H1 (cell line): ENCODE results near the gene EDEM1. TPM values are rescaled to one million over a fixed set of nuclear protein-coding genes. Genes with fewer than 3 reads are reported as not detected.

Experiments used
- ATF3 ChIP-seq: IDR thresholded peaks from 2 replicates; pipeline ENCODE4 v1.6.1; 2011; ENCODE audit warnings: low read depth, mild to moderate bottlenecking, low read length; ENCODE audit not compliant: insufficient read depth
- CEBPB ChIP-seq: IDR thresholded peaks from 2 replicates; pipeline ENCODE4 v1.6.1; 2012; ENCODE audit warnings: low read depth, low read length
- CHD7 ChIP-seq: fragments of 300-600 bp; sonication (generic); IDR thresholded peaks from 2 replicates; pipeline ENCODE4 v1.7.1; 2012; ENCODE audit warnings: low read length, moderate library complexity, mild to moderate bottlenecking, inconsistent platforms; ENCODE audit not compliant: insufficient replicate concordance
- CTCF ChIP-seq, 3 experiments: IDR thresholded peaks; 1 replicate in 2 of 3; 2 replicates in 1 of 3; pipeline versions ENCODE4 v1.5.1 to v1.6.1; 2011; ENCODE audit warnings: low read length in 3 of 3, mild to moderate bottlenecking in 3 of 3, inconsistent platforms in 2 of 3, low read depth in 1 of 3, moderate library complexity in 1 of 3; ENCODE audit not compliant: insufficient read depth in 1 of 3; ENCODE audit errors: control extremely low read depth in 1 of 3
- KDM5A ChIP-seq: fragments of 200-600 bp; IDR thresholded peaks from 2 replicates; pipeline ENCODE4 v1.7.1; 2012; ENCODE audit warnings: mild to moderate bottlenecking, low read length, inconsistent platforms, mixed read lengths
- RBBP5 ChIP-seq: IDR thresholded peaks from 2 replicates; pipeline ENCODE4 v1.7.1; 2012; ENCODE audit warnings: low read depth, mild to moderate bottlenecking, inconsistent platforms, low read length, moderate library complexity, borderline replicate concordance
- polyA plus RNA-seq, 7 experiments: library from polyadenylated mRNA; depleted of rRNA in 3 of 7; stranded (reverse) in 5 of 7; unstranded in 2 of 7; fragments of >200 nt in 5 of 7; fragments of 200-250 nt in 2 of 7; gene quantifications; 1 replicate in 5 of 7; 2 replicates in 1 of 7; 4 replicates in 1 of 7; pipeline versions ENCODE4 v1.2.1 to v1.2.3, GENCODE V29; 2011 to 2013; ENCODE audit warnings: missing spikeins in 2 of 7, mixed read lengths in 2 of 7
- total RNA-seq: library from RNA; stranded (reverse); fragmentation: NEBNext Ultra II Directional; extraction: Animal tissue kit (Norgen Biotek cat#: 25700); gene quantifications from 2 replicates; pipeline ENCODE4 v1.2.1, GENCODE V29; 2021

The EDEM1 gene
- total and polyA plus RNA-seq, 2 of the 8 experiments (the other 6 are each of a cell fraction or from before 2014, with no cell fraction given) = 4.8 to 16.4 TPM

- TF ChIP-seq CTCF (IDR thresholded peaks at IDR 0.05; ENCODE audit: control extremely low read depth in 1 of 3, insufficient read depth in 1 of 3, low read depth in 1 of 3, low read length in 3 of 3) = no peak
- no peak for TF ChIP-seq ATF3
- no peak for TF ChIP-seq RBBP5
- no peak for TF ChIP-seq KDM5A
- TF ChIP-seq CHD7 = no peak
- TF ChIP-seq CEBPB = no peak
Measured at GRCh38 chr3:5245927-5246326, 58.4 kb downstream of the EDEM1 start (continued).
